ENCODE measurements around the gene OR6X1.

The OR6X1 gene, protein sequence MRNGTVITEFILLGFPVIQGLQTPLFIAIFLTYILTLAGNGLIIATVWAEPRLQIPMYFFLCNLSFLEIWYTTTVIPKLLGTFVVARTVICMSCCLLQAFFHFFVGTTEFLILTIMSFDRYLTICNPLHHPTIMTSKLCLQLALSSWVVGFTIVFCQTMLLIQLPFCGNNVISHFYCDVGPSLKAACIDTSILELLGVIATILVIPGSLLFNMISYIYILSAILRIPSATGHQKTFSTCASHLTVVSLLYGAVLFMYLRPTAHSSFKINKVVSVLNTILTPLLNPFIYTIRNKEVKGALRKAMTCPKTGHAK

DNA sequence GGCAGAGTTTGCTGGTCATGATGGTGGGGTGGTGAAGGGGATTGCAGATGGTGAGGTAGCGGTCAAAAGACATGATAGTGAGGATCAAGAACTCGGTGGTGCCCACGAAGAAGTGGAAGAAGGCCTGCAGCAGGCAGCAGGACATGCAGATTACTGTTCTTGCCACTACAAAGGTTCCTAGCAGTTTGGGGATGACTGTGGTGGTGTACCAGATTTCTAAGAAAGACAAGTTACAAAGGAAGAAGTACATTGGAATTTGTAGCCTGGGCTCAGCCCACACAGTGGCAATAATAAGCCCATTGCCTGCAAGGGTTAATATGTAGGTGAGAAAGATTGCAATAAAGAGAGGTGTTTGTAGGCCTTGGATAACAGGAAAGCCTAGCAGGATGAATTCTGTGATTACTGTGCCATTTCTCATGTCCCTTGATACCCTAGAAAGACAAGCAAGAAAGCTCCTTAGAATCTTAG, at the start of gene OR6X1:
TSS of gene OR6X1 (minus strand) at position 418 of the 468 bp plus-strand sequence. CDS start at position 418, 0 bp downstream.
- no peak within 1 kb of the TSS for H3K9ac ChIP-seq (ENCODE audit: low read length)
- no peaks in the 10 kb centered on the region for H3K4me1 ChIP-seq (ENCODE audit: insufficient read depth, low read length, severe bottlenecking)
- no peaks in the 10 kb centered on the region for H4K20me1 ChIP-seq (ENCODE audit: insufficient read depth, low read length)
- no peaks in the 10 kb centered on the region for H3F3A ChIP-seq (ENCODE audit: insufficient read depth, low read length)
- no peak within 1 kb of the TSS for H2AFZ ChIP-seq (ENCODE audit: low read length)
- no peak for TF ChIP-seq EZH2 (IDR thresholded peaks at IDR 0.05; ENCODE audit: borderline replicate concordance, low read length)
- TF ChIP-seq CTCF (IDR thresholded peaks at IDR 0.05; ENCODE audit: low read length), result no peak
- H3K79me2 ChIP-seq (ENCODE audit: insufficient read depth, low read length), result no peaks in the 10 kb centered on the region
- no peak within 1 kb of the TSS for H3K27ac ChIP-seq (ENCODE audit: low read depth, low read length, poor library complexity, severe bottlenecking)
- H3K9me2 ChIP-seq (ENCODE audit: low read depth, low read length), result no peaks in the 10 kb centered on the region
- H3K4me2 ChIP-seq (ENCODE audit: low read length), result no peak within 1 kb of the TSS
- no peak within 1 kb of the TSS for H3K4me3 ChIP-seq (ENCODE audit: low read depth, low read length, poor library complexity, severe bottlenecking)
- H3K27me3 ChIP-seq (ENCODE audit: insufficient read depth, low read length), result no peaks in the 10 kb centered on the region
- H3K9me3 ChIP-seq (ENCODE audit: low read length), result no peaks in the 10 kb centered on the region
- no peaks in the 10 kb centered on the region for H3K36me3 ChIP-seq (ENCODE audit: insufficient read depth, low read length)

DNA sequence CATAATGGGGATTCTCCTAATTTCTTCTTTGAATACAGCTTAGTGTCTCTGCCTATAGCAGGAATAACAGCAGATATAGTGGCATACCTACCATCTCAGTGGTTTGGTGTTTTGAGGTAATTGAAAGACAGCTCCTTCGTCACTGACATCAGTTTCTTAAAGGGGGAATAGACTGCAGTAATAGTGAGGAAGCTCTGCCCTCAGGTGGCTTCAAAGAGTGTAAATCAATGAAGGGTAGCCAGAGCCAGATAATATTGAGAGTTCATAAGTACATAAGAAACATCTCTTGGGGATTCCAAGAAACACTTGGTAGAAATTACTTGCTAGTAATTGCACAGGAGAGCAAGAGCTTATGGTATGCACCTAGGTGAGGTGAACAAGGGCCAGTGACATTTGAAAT, 47.4 kb upstream of the OR6X1 start:
- Histone ChIP-seq H3K9me2 (ENCODE audit: low read depth, low read length) (no peaks in the 10 kb centered on the region), H3K79me2 (ENCODE audit: insufficient read depth, low read length) (no peaks in the 10 kb centered on the region), H3K27me3 (ENCODE audit: insufficient read depth, low read length) (no peaks in the 10 kb centered on the region), H3K9me3 (ENCODE audit: low read length) (no peaks in the 10 kb centered on the region), H3K9ac (ENCODE audit: low read length) (no peak overlapping the region), H3K4me2 (ENCODE audit: low read length) (no peak overlapping the region), H3F3A (ENCODE audit: insufficient read depth, low read length) (no peaks in the 10 kb centered on the region), H2AFZ (ENCODE audit: low read length) (no peak overlapping the region), H3K27ac (ENCODE audit: low read depth, low read length, poor library complexity, severe bottlenecking) (no peak overlapping the region), H3K36me3 (ENCODE audit: insufficient read depth, low read length) (no peaks in the 10 kb centered on the region), H3K4me1 (ENCODE audit: insufficient read depth, low read length, severe bottlenecking) (no peaks in the 10 kb centered on the region), H4K20me1 (ENCODE audit: insufficient read depth, low read length) (no peaks in the 10 kb centered on the region), H3K4me3 (ENCODE audit: low read depth, low read length, poor library complexity, severe bottlenecking) (no peak overlapping the region)
- no peak for TF ChIP-seq EZH2 (IDR thresholded peaks at IDR 0.05; ENCODE audit: borderline replicate concordance, low read length)
- no peak for TF ChIP-seq CTCF (IDR thresholded peaks at IDR 0.05; ENCODE audit: low read length)

DNA sequence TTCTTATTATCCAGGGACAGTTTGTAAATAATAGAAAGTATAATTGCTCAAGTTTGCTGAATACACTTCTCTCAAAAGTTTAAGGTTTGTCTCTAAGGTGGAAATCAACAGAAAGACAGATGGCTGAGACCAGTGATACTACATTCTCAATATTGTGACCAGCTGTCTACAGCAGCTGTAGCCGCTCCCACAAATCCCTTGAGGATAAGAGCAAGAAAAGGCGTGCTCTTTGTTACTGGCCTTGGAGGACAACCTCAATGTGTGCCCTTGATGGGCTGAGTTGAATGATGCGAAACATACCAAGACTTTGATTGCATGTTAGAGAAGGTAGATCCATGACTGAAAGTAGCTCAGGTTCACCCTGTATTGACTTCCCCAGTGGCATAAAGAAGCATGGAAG, 45.7 kb upstream of the OR6X1 start:
- Histone ChIP-seq H3K4me2 (ENCODE audit: low read length) (no peak overlapping the region), H3K9ac (ENCODE audit: low read length) (no peak overlapping the region), H3K4me1 (ENCODE audit: insufficient read depth, low read length, severe bottlenecking) (no peaks in the 10 kb centered on the region), H3K36me3 (ENCODE audit: insufficient read depth, low read length) (no peaks in the 10 kb centered on the region), H3K27me3 (ENCODE audit: insufficient read depth, low read length) (no peaks in the 10 kb centered on the region), H3K4me3 (ENCODE audit: low read depth, low read length, poor library complexity, severe bottlenecking) (no peak overlapping the region), H4K20me1 (ENCODE audit: insufficient read depth, low read length) (no peaks in the 10 kb centered on the region), H3F3A (ENCODE audit: insufficient read depth, low read length) (no peaks in the 10 kb centered on the region), H3K9me3 (ENCODE audit: low read length) (no peaks in the 10 kb centered on the region), H3K79me2 (ENCODE audit: insufficient read depth, low read length) (no peaks in the 10 kb centered on the region), H2AFZ (ENCODE audit: low read length) (no peak overlapping the region), H3K9me2 (ENCODE audit: low read depth, low read length) (no peaks in the 10 kb centered on the region), H3K27ac (ENCODE audit: low read depth, low read length, poor library complexity, severe bottlenecking) (no peak overlapping the region)
- TF ChIP-seq EZH2 (IDR thresholded peaks at IDR 0.05; ENCODE audit: borderline replicate concordance, low read length) (no peak), CTCF (IDR thresholded peaks at IDR 0.05; ENCODE audit: low read length) (no peak)

Data from OCI-LY1 (cell line).